Keratinocyte (primary cell): ENCODE data around the gene ZNF678. TPM values are rescaled to one million over a fixed set of nuclear protein-coding genes. Genes with fewer than 3 reads are reported as not detected.
"Not testable (repeated sequence)": the region's sequence is repeated elsewhere in the genome, so short reads cannot be mapped to it uniquely, and the experiment has no call there.

ENCODE experiments used
- DNase-seq: peaks from one replicate; pipeline ENCODE4 v3.0.0-alpha.2; 2011; ENCODE audit warnings: low read depth, missing footprints, low spot score
- FAIRE-seq: peaks from 2 replicates; lab custom pipeline; 2011; peaks lifted over from hg19 to GRCh38; lab: Jason Lieb, UNC
- H2AFZ ChIP-seq: 2 replicates; pipeline ENCODE4 v1.6.0; 2012; ENCODE audit warnings: low read length, control low read depth, inconsistent platforms; ENCODE audit not compliant: control insufficient read depth
- H3K27ac ChIP-seq: 2 replicates; pipeline ENCODE4 v1.5.1; 2011; ENCODE audit warnings: low read length; ENCODE audit not compliant: control insufficient read depth, insufficient read depth
- H3K27me3 ChIP-seq: 3 replicates; pipeline ENCODE4 v1.6.0; 2011; ENCODE audit warnings: low read length; ENCODE audit not compliant: control insufficient read depth, insufficient read depth; ENCODE audit errors: extremely low read depth
- H3K36me3 ChIP-seq, 2 experiments: 2 replicates in 1 of 2; 3 replicates in 1 of 2; pipeline ENCODE4 v1.5.1; 2011; ENCODE audit warnings: low read length in 2 of 2, mild to moderate bottlenecking in 1 of 2; ENCODE audit not compliant: control insufficient read depth in 2 of 2, insufficient read depth in 2 of 2; ENCODE audit errors: extremely low read depth in 1 of 2
- H3K4me1 ChIP-seq: 3 replicates; pipeline ENCODE4 v1.5.1; 2011; ENCODE audit warnings: low read length; ENCODE audit not compliant: control insufficient read depth, insufficient read depth; ENCODE audit errors: extremely low read depth
- H3K4me2 ChIP-seq: 3 replicates; pipeline ENCODE4 v1.6.0; 2011; ENCODE audit warnings: low read depth, low read length; ENCODE audit not compliant: control insufficient read depth, insufficient read depth; ENCODE audit errors: extremely low read depth
- H3K4me3 ChIP-seq, 3 experiments: fragments of 200-600 bp in 1 of 3; sonication (generic) in 1 of 3; 2 replicates in 2 of 3; 3 replicates in 1 of 3; pipeline ENCODE4 v1.5.1; 2011 to 2016; ENCODE audit warnings: low read length in 3 of 3, mild to moderate bottlenecking in 3 of 3, control low read depth in 2 of 3, inconsistent platforms in 1 of 3, low read depth in 1 of 3, mixed read lengths in 1 of 3, mixed run types in 1 of 3, moderate library complexity in 1 of 3; ENCODE audit not compliant: control insufficient read depth in 2 of 3, insufficient read depth in 2 of 3; ENCODE audit errors: extremely low read depth in 1 of 3
- H3K79me2 ChIP-seq: 2 replicates; pipeline ENCODE4 v1.6.0; 2012; ENCODE audit warnings: low read length; ENCODE audit not compliant: control insufficient read depth, insufficient read depth
- H3K9ac ChIP-seq: 3 replicates; pipeline ENCODE4 v1.6.0; 2011; ENCODE audit warnings: low read length; ENCODE audit not compliant: control insufficient read depth, insufficient read depth; ENCODE audit errors: extremely low read depth
- H3K9me1 ChIP-seq: 3 replicates; pipeline ENCODE4 v1.6.0; 2011; ENCODE audit warnings: low read length; ENCODE audit not compliant: control insufficient read depth, insufficient read depth; ENCODE audit errors: extremely low read depth
- H3K9me3 ChIP-seq: 2 replicates; pipeline ENCODE4 v1.5.1; 2012; ENCODE audit warnings: low read depth, low read length; ENCODE audit not compliant: control insufficient read depth
- H4K20me1 ChIP-seq: 3 replicates; pipeline ENCODE4 v1.6.0; 2011; ENCODE audit warnings: low read length; ENCODE audit not compliant: control insufficient read depth, insufficient read depth; ENCODE audit errors: extremely low read depth
- CTCF ChIP-seq, 3 experiments: IDR thresholded peaks in 1 of 3; conservative IDR thresholded peaks in 1 of 3; optimal IDR thresholded peaks in 1 of 3; 2 replicates in 2 of 3; 3 replicates in 1 of 3; pipeline versions ENCODE3 to v1.5.1; 2011; ENCODE audit warnings: low read length in 3 of 3, mild to moderate bottlenecking in 3 of 3, moderate library complexity in 2 of 3, control low read depth in 1 of 3, inconsistent platforms in 1 of 3; ENCODE audit not compliant: insufficient read depth in 2 of 3; ENCODE audit errors: extremely low read depth in 1 of 3
- EZH2 ChIP-seq: IDR thresholded peaks from one replicate; pipeline ENCODE4 v1.6.1; 2012; ENCODE audit warnings: inconsistent platforms, mild to moderate bottlenecking, low read length, moderate library complexity
- dilution Hi-C: fragments of 300-500 bp; cut with MboI; formaldehyde crosslinking; loops from one replicate; pipeline ENCODE4 v1.7.0; 2020; ENCODE audit warnings: low sequenced_read_pairs; ENCODE audit not compliant: extremely low pct_ligation_motif_present
- polyA plus RNA-seq, 5 experiments: library from polyadenylated mRNA; depleted of rRNA in 3 of 5; stranded (reverse) in 3 of 5; stranded (forward) in 1 of 5; unstranded in 1 of 5; fragments of >200 nt; gene quantifications; 1 replicate in 1 of 5; 2 replicates in 3 of 5; 3 replicates in 1 of 5; pipeline versions ENCODE4 v1.2.1 to v1.2.3, GENCODE V29; 2011 to 2012; ENCODE audit warnings: missing spikeins in 2 of 5, low read depth in 1 of 5, low replicate concordance in 1 of 5

Gene ZNF678
- polyA plus RNA-seq, 1 donor (not counting 4 experiments of a cell fraction or from before 2014, with no cell fraction given): 3.0 TPM

- H2AFZ ChIP-seq: no peak overlapping the region
- no peaks in the 10 kb centered on the region for H4K20me1 ChIP-seq
- no peaks in the 10 kb centered on the region for H3K9me3 ChIP-seq
- no peaks in the 10 kb centered on the region for H3K9me1 ChIP-seq
- no peaks in the 10 kb centered on the region for H3K4me1 ChIP-seq
- no peak overlapping the region for H3K4me3 ChIP-seq
- TF ChIP-seq CTCF (optimal IDR thresholded peaks at IDR 0.05 in 1 of 3, IDR thresholded peaks at IDR 0.05 in 1 of 3, conservative IDR thresholded peaks at IDR 0.05 in 1 of 3; ENCODE audit: extremely low read depth in 1 of 3, insufficient read depth in 2 of 3, low read length in 3 of 3) (no peak), EZH2 (no peak)
- H3K36me3 ChIP-seq: no peaks in the 10 kb centered on the region
- H3K27me3 ChIP-seq: no peaks in the 10 kb centered on the region
- no peak overlapping the region for H3K27ac ChIP-seq
- no peaks in the 10 kb centered on the region for H3K79me2 ChIP-seq
- FAIRE-seq (no peak), DNase-seq (no peak)
- no peak overlapping the region for H3K4me2 ChIP-seq
- dilution Hi-C loops: no loop called here
- no peak overlapping the region for H3K9ac ChIP-seq
These were observed 14.9 kb upstream of the ZNF678 start for GRCh38 chr1:227548448-227548847.

- FAIRE-seq: no peak
- Histone ChIP-seq H3K27ac (no peak overlapping the region), H3K4me1 (no peaks in the 10 kb centered on the region), H3K9me1 (no peaks in the 10 kb centered on the region), H3K9ac (no peak overlapping the region), H3K27me3 (no peaks in the 10 kb centered on the region), H3K4me2 (no peak overlapping the region), H3K36me3 (no peaks in the 10 kb centered on the region), H4K20me1 (no peaks in the 10 kb centered on the region), H3K79me2 (no peaks in the 10 kb centered on the region), H2AFZ (no peak overlapping the region), H3K4me3 (no peak overlapping the region), H3K9me3 (no peaks in the 10 kb centered on the region)
- DNase-seq: no peak
- dilution Hi-C loops: no loop called here
- no peak for TF ChIP-seq CTCF (optimal IDR thresholded peaks at IDR 0.05 in 1 of 3, IDR thresholded peaks at IDR 0.05 in 1 of 3, conservative IDR thresholded peaks at IDR 0.05 in 1 of 3; ENCODE audit: extremely low read depth in 1 of 3, insufficient read depth in 2 of 3, low read length in 3 of 3)
These were observed 13.5 kb upstream of the ZNF678 start for GRCh38 chr1:227549892-227550291.

GRCh38 chr1:227551881-227552280, 11.5 kb upstream of the ZNF678 start:
- H3K36me3 ChIP-seq, FAIRE-seq, H2AFZ ChIP-seq, H3K27me3 ChIP-seq, H4K20me1 ChIP-seq, H3K27ac ChIP-seq, H3K4me1 ChIP-seq, DNase-seq, H3K4me2 ChIP-seq, H3K9ac ChIP-seq, H3K9me1 ChIP-seq, H3K9me3 ChIP-seq, H3K4me3 ChIP-seq, H3K79me2 ChIP-seq, dilution Hi-C loops: not testable (repeated sequence)
